GM10266 (cell line): ENCODE data around the gene CDH4.

Experiments
- DNase-seq: peaks from one replicate; pipeline ENCODE4 v3.0.0; 2012; ENCODE audit errors: extremely low spot score
- TF ChIP-seq, protein P1 (sequence below): IDR thresholded peaks from 2 replicates; pipeline ENCODE4 v1.5.1; 2012; ENCODE audit warnings: mild to moderate bottlenecking, low read depth; ENCODE audit not compliant: control insufficient read depth, insufficient read depth; ENCODE audit errors: missing control alignments

CDH4 gene

DNA sequence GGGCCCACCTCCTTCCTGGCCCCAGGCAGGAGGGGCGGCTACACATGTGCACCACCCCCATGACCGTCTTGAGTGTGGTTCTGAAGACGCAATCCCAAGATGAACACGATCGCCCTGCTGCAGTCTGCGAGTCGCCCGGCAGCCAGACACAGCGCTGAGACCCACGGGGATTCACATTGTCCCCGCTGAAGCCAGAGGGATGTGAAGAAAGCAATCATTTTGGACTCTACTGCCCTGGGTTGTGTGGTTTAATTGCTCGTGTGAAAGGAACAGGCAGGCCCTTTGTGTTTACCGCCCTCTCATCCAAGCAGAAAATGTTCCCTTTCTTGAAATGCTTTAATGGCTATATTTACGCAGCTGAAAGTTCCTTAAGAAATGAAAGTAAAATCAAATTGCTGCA lies 534.2 kb downstream of the CDH4 start:
- TF ChIP-seq, protein P1, sequence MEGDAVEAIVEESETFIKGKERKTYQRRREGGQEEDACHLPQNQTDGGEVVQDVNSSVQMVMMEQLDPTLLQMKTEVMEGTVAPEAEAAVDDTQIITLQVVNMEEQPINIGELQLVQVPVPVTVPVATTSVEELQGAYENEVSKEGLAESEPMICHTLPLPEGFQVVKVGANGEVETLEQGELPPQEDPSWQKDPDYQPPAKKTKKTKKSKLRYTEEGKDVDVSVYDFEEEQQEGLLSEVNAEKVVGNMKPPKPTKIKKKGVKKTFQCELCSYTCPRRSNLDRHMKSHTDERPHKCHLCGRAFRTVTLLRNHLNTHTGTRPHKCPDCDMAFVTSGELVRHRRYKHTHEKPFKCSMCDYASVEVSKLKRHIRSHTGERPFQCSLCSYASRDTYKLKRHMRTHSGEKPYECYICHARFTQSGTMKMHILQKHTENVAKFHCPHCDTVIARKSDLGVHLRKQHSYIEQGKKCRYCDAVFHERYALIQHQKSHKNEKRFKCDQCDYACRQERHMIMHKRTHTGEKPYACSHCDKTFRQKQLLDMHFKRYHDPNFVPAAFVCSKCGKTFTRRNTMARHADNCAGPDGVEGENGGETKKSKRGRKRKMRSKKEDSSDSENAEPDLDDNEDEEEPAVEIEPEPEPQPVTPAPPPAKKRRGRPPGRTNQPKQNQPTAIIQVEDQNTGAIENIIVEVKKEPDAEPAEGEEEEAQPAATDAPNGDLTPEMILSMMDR = no peak
- DNase-seq = no peak

DNA sequence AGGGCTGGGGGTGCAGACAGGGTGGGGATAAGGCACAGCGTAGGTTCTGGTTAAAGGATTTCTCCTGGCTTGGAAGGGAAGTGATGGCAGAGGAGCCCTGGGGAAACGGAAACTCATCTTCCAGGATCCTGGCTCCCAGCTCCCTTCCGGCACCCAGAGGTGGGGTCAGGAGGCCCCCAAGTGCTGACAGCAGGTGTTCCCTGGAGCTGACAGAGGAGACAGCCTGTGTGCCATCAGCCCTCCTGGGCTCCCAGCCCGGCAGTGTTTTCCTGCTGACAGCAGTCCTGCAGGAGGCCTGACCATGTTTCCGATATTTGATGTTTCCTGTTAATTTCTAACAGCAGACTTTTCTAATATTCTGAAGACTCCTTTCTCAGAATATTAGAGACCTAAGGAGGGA lies 536.3 kb downstream of the CDH4 start:
- TF ChIP-seq, protein P1 = no peak
- DNase-seq = no peak

DNA sequence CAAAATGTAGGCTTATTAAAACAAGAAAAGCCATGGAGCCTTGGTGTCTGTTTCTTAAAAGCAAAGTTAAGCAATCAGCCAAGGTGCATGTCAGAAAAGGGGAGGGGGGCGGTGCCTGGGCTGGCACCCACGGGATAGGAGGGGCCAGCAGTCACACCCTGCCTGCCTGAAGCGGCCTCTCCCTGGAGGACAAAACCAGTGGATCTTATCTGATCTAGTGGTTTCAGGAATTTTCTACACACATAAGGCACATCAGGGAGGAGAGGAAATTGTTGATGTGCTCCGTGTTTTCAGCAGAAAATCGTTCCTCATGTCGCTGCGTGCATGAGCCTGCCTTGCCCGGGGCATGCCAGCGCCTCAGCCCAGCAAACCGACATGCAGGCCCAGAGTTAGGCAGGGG lies 537.3 kb downstream of the CDH4 start:
- TF ChIP-seq, protein P1 = no peak
- no peak for DNase-seq

DNA sequence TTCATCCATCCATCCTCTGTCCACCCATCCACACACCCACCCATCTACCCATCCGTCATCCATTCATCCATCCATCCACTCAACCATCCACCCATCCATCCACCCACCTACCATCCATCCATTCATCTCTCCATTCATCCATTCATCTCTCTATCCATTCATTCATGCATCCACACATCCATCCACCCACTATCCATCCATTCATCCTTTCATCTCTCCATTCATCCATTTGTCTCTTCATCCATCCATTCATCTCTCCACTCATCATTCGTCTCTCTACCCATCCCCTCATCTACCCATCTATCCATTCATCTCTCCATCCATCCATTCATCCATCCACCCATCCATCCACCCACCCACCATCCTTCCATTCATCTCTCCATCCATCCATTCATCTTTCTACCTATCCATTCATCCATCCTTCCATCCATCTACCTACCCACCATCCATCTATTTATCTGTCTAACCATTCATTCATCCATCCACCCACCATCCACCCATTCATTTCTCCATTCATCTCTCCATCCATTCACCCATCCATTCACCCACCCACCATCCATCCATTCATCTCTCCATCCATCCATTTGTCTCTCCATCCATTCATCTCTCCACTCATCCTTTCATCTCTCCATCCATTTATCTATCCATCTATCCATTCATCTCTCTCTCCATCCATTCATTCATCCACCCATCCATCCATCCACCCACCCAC lies 538.2 kb downstream of the CDH4 start:
- TF ChIP-seq, protein P1 = no peak

DNA sequence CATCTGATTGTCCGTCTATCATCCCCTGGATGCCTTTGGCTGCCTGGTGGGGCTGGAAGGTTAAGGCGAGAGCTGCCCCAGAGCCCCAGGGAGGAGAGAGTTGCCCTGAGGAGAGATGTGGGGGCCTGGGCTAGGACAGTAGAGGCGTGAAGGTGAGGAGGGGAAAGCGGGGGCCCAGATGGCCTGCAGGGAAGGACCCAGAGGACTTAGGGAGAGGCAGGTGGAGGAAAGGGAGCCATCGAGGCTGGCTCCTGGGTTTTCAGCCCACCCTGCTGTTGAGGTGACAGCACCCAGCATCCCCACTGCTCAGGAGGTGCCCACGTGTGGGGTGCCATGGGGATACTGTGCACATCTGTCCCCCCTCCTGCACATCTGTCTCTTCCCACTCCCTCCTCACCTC lies 539.9 kb downstream of the CDH4 start:
- no peak for DNase-seq
- TF ChIP-seq, protein P1 = no peak

More for the DNA sequence above, 538.2 kb downstream of the CDH4 start:
- no peak for DNase-seq

DNA sequence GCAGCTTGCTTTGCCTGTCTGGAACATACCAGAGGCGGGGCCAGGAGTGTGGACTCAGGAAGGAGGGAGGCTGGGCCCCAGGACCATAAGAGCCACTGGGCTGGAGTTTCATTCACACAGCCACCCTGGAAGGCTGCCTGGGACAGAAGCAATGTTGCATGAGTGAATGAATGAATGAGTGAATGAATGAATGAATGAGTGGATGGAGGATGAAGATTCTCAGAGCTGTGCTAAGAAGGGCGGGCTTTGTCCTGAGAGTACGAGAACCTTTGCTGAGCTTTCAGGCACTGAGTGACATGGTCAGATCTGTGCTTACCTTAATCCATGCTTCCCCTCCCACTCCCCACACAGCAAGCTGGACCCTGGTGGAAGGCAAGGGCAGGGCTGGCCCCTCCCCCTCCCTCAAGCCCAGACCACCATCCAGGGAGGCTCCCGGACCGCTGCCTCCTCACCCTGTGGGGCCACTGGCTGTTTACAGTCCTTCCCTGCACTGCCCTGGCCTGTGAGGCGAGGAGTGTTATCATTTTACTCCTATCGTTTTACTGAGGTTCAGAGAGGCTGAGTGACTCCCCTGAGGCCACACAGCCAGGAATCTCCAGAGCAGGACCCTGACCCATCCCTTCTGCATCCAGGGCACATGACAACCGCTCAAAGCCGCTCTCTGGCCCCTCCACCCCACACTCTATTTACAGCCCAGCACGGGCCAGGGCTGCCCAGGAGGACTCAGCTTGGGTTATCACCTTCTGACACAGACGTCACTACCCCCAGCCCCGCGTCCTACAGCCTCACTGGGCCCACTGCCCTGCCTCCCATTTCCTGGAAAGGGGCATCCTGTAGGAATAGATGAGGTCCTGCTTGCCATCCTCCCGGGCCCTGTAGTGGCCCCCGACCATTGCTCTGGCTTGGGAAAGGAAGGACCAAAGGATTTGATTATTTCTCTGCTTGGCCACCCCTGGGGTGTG lies 543.9 kb downstream of the CDH4 start:
- DNase-seq = no peak
- TF ChIP-seq, protein P1 = no peak
